SU-DHL-6 (cell line): Measurements from ENCODE around the gene IRF7.
A peak's percentile ranks its signal among the peaks of the same experiment; 100 is the strongest.

Experiments used
- H2AFZ ChIP-seq: fragments of 200-600 bp; sonication (generic); 2 replicates; pipeline ENCODE4 v1.6.1; 2014; ENCODE audit warnings: low read depth, mild to moderate bottlenecking, moderate library complexity, mixed read lengths, antibody characterized with exemption, low read length; ENCODE audit not compliant: severe bottlenecking
- H3F3A ChIP-seq: fragments of 200-600 bp; shearing (Covaris generic); 2 replicates; pipeline ENCODE4 v1.6.0; 2016; ENCODE audit warnings: antibody characterized with exemption, mild to moderate bottlenecking; ENCODE audit not compliant: insufficient read depth
- H3K27ac ChIP-seq: fragments of 200-600 bp; sonication (generic); 2 replicates; pipeline ENCODE4 v1.5.1; 2016; ENCODE audit warnings: low read depth, mild to moderate bottlenecking, low read length, moderate library complexity, mixed read lengths
- H3K27me3 ChIP-seq: fragments of 200-600 bp; sonication (generic), shearing (Covaris generic); 2 replicates; pipeline ENCODE4 v1.6.0; 2014; ENCODE audit warnings: mild to moderate bottlenecking, low read length
- H3K36me3 ChIP-seq: fragments of 200-600 bp; sonication (generic); 2 replicates; pipeline ENCODE4 v1.6.1; 2014; ENCODE audit warnings: mild to moderate bottlenecking, low read length, mixed read lengths
- H3K4me2 ChIP-seq: fragments of 300-600, 200-600 bp; shearing (Covaris generic), sonication (generic); 2 replicates; pipeline ENCODE4 v1.6.0; 2014; ENCODE audit warnings: low read length, low read depth, mild to moderate bottlenecking; ENCODE audit not compliant: poor library complexity, severe bottlenecking
- H3K4me3 ChIP-seq: fragments of 200-600 bp; sonication (generic); 2 replicates; pipeline ENCODE4 v1.5.1; 2014; ENCODE audit warnings: antibody characterized with exemption, low read length, mild to moderate bottlenecking, mixed read lengths; ENCODE audit not compliant: insufficient read depth, poor library complexity, severe bottlenecking
- H3K79me2 ChIP-seq: fragments of 200-600 bp; sonication (generic); 2 replicates; pipeline ENCODE4 v1.6.1; 2014; ENCODE audit warnings: mild to moderate bottlenecking, low read length, moderate library complexity; ENCODE audit not compliant: insufficient read depth
- H3K9ac ChIP-seq: fragments of 200-600 bp; sonication (generic); 2 replicates; pipeline ENCODE4 v1.7.0; 2014; ENCODE audit warnings: mild to moderate bottlenecking, low read length
- H3K9me2 ChIP-seq: fragments of 200-600 bp; sonication (generic); replicated peaks from 2 replicates; pipeline ENCODE4 v1.6.1; 2014; ENCODE audit warnings: low read length; ENCODE audit not compliant: insufficient read depth
- H3K9me3 ChIP-seq: fragments of 200-600 bp; sonication (generic); 2 replicates; pipeline ENCODE4 v1.6.1; 2014; ENCODE audit warnings: low read length, mixed read lengths; ENCODE audit not compliant: insufficient read depth
- H4K20me1 ChIP-seq: fragments of 200-600 bp; sonication (generic); 2 replicates; pipeline ENCODE4 v1.6.1; 2014; ENCODE audit warnings: low read depth, mild to moderate bottlenecking, antibody characterized with exemption, low read length, moderate library complexity, mixed read lengths
- CTCF ChIP-seq: fragments of 200-600 bp; sonication (generic); IDR thresholded peaks from one replicate; pipeline ENCODE4 v1.5.1; 2017; ENCODE audit warnings: antibody characterized with exemption, mild to moderate bottlenecking, low read length, moderate library complexity; ENCODE audit not compliant: insufficient read depth, poor library complexity, severe bottlenecking
- EZH2phosphoT487 ChIP-seq: fragments of 200-600 bp; sonication (generic), shearing (Covaris generic); conservative IDR thresholded peaks from 2 replicates; pipeline ENCODE4 v1.6.1; 2018; ENCODE audit warnings: mild to moderate bottlenecking, antibody characterized with exemption, low read length, moderate library complexity, mixed read lengths

The IRF7 gene

GRCh38 chr11:567011-567628 lies 48.6 kb downstream of the IRF7 start:
- Histone ChIP-seq H3K27me3 (no peaks in the 10 kb centered on the region), H3K27ac (no peak overlapping the region), H3K4me2 (peak overlapping the region; percentile 65), H3K36me3 (no peaks in the 10 kb centered on the region), H3K4me3 (no peak overlapping the region), H3F3A (no peaks in the 10 kb centered on the region; the same call in 1 of the 2 replicates), H4K20me1 (no peaks in the 10 kb centered on the region), H2AFZ (no peak overlapping the region), H3K9me2 (no peaks in the 10 kb centered on the region), H3K79me2 (no peaks in the 10 kb centered on the region), H3K9ac (peak overlapping the region; percentile 79), H3K9me3 (no peaks in the 10 kb centered on the region)
- TF ChIP-seq EZH2phosphoT487 (no peak), CTCF (no peak)

GRCh38 chr11:565921-566509 lies 49.7 kb downstream of the IRF7 start:
- Histone ChIP-seq H3F3A (no peaks in the 10 kb centered on the region; the same call in 1 of the 2 replicates), H3K9me2 (no peaks in the 10 kb centered on the region), H3K4me2 (no peak overlapping the region), H3K9ac (no peak overlapping the region), H3K4me3 (no peak overlapping the region), H3K9me3 (no peaks in the 10 kb centered on the region), H3K36me3 (no peaks in the 10 kb centered on the region), H3K79me2 (no peaks in the 10 kb centered on the region; the same call in 1 of the 2 replicates), H4K20me1 (no peaks in the 10 kb centered on the region), H2AFZ (no peak overlapping the region), H3K27me3 (no peaks in the 10 kb centered on the region), H3K27ac (no peak overlapping the region)
- TF ChIP-seq CTCF (no peak), EZH2phosphoT487 (no peak)

GRCh38 chr11:563812-564578 lies 51.8 kb downstream of the IRF7 start:
- Histone ChIP-seq H3K27me3 (no peaks in the 10 kb centered on the region), H3K27ac (no peak overlapping the region), H2AFZ (no peak overlapping the region), H3K9me2 (no peaks in the 10 kb centered on the region), H3K4me2 (no peak overlapping the region), H4K20me1 (no peaks in the 10 kb centered on the region), H3K4me3 (no peak overlapping the region), H3K9ac (no peak overlapping the region), H3F3A (peaks cover 3% of the 10 kb centered on the region; the same call in 1 of the 2 replicates), H3K36me3 (no peaks in the 10 kb centered on the region), H3K79me2 (no peaks in the 10 kb centered on the region; the same call in 1 of the 2 replicates), H3K9me3 (no peaks in the 10 kb centered on the region)
- TF ChIP-seq CTCF (no peak), EZH2phosphoT487 (no peak)
